C4-2B (cell line): ENCODE results near the gene TSSK3.

Source experiments
- CTCF ChIP-seq: fragments of 450-650 bp; conservative IDR thresholded peaks from 2 replicates; pipeline ENCODE4 v1.5.1; 2017; ENCODE audit warnings: mild to moderate bottlenecking
- ZFX ChIP-seq: fragments of 450-650 bp; IDR thresholded peaks from 2 replicates; pipeline ENCODE4 v1.6.1; 2017

GRCh38 chr1:32327204-32327603 lies 35.1 kb upstream of the TSSK3 start:
- TF ChIP-seq CTCF, result no peak
- no peak for TF ChIP-seq ZFX
